Transverse colon (tissue), 4 donors: ENCODE results near the gene RNU6-1. TPM values are rescaled to one million over a fixed set of nuclear protein-coding genes. Genes with fewer than 3 reads are reported as not detected.

Experiments used
- DNase-seq: peaks from one replicate; pipeline ENCODE4 v3.0.0-alpha.2; 2019
- H3K27ac ChIP-seq, 4 donors: fragments of 200-600 bp; sonication (generic); 2 replicates each; pipeline ENCODE4 v1.5.1; 2016 to 2018; ENCODE audit warnings: inconsistent platforms in 4 of 4
- H3K27me3 ChIP-seq: fragments of 200-600 bp; sonication (generic); 2 replicates; pipeline ENCODE4 v1.5.1; 2017; ENCODE audit warnings: inconsistent platforms
- H3K36me3 ChIP-seq, 4 donors: fragments of 200-600 bp; sonication (generic); 2 replicates each; pipeline ENCODE4 v1.5.1; 2017 to 2019; ENCODE audit warnings: inconsistent platforms in 4 of 4
- H3K4me1 ChIP-seq, 4 donors: fragments of 200-600 bp; sonication (generic); 2 replicates each; pipeline ENCODE4 v1.5.1; 2017 to 2020; ENCODE audit warnings: inconsistent platforms in 4 of 4
- H3K4me3 ChIP-seq, 4 donors: fragments of 200-600 bp; sonication (generic); 1 replicate in 1 of 4; 2 replicates in 3 of 4; pipeline versions ENCODE4 v1.5.1 to v1.6.1; 2017 to 2019; ENCODE audit warnings: inconsistent platforms in 4 of 4
- H3K9me3 ChIP-seq, 2 donors: fragments of 200-600 bp; sonication (generic); 2 replicates each; pipeline ENCODE4 v1.5.1; 2017 to 2019; ENCODE audit warnings: inconsistent platforms in 2 of 2
- EP300 ChIP-seq: sonication (generic); formaldehyde crosslinking; IDR thresholded peaks from one replicate; pipeline ENCODE4 v1.6.1; 2017; ENCODE audit warnings: antibody characterized with exemption, low read depth
- POLR2A ChIP-seq: fragments of 450-650 bp; IDR thresholded peaks from one replicate; pipeline ENCODE4 v1.6.1; 2016; ENCODE audit warnings: antibody characterized with exemption, mild to moderate bottlenecking, moderate library complexity
- POLR2AphosphoS5 ChIP-seq, 3 donors: sonication (generic); formaldehyde crosslinking; IDR thresholded peaks; one replicate each; pipeline ENCODE4 v1.6.1; 2016; ENCODE audit warnings: antibody characterized with exemption in 3 of 3
- WGBS, 2 donors: methylation state at CpG; one replicate each; pipeline ENCODE4 v1.1.5; 2018; ENCODE audit warnings: low coverage in 1 of 2; 5-methylcytosine and 5-hydroxymethylcytosine counted together
- in situ Hi-C, 4 donors: fragments of 200-750 bp; cut with MboI; loops; one replicate each; pipeline versions ENCODE4 v1.15.0 to v1.15.1; 2017; ENCODE audit warnings: low sequenced_read_pairs in 3 of 4, low pct_ligation_motif_present in 1 of 4, low pct_unique_long_range_greater_than_20kb in 1 of 4
- intact Hi-C: fragments of 100-400 bp; cut with DNase I; formaldehyde crosslinking; loops from one replicate; pipeline ENCODE4 v1.15.1; 2023; ENCODE audit warnings: low total_unique reads
- total RNA-seq, 4 donors: library from RNA; depleted of rRNA; stranded (reverse); fragments of >200 nt; gene quantifications; one replicate each; pipeline ENCODE4 v1.1.0, GENCODE V29; 2016
- TF ChIP-seq, protein P1 (sequence below), 5 experiments: fragments of 200-600 bp in 3 of 5; fragments of 450-650 bp in 2 of 5; sonication (generic) in 3 of 5; IDR thresholded peaks; 1 replicate in 2 of 5; 2 replicates in 3 of 5; pipeline ENCODE4 v1.5.1; 2016 to 2017; ENCODE audit warnings: antibody characterized with exemption in 5 of 5, inconsistent platforms in 3 of 5, mild to moderate bottlenecking in 2 of 5, moderate library complexity in 1 of 5

RNU6-1 gene
- total RNA-seq, 4 donors from 2014 or later = not detected

DNA sequence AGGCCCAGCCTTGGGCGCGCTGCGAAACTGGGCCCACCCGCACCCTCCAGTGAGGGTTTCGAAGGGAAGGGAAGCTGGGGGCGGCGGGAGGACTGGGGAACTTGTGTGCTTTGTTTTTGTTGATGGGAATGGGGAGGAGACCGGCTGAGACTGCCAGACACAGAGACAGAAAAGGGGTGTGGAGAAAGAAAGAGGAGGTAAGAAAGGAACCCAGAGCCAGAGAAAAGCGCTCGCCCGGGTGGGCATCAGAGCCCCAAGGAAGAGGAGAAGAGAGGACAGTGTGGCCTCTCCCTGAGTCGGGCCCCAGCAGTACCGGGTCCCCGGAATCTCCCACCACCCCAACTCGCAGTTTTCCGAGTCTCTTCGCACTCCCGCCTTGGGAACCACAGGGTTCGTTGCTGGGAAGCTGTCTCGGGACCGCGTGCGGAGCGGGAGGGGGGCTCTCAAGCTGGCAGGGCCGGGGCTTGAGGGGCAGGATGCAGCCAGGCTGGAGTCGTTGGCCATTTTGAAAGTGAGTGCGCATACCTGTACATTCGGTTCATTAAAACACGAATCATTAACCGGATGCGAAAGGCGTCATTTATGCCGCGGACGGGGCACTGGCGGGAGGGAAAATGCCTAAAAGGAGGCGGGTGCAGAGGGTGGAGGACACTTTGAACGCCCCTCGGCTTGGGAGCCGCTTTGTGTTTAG lies 11.4 kb downstream of the RNU6-1 start:
- no peak for TF ChIP-seq POLR2A
- Histone ChIP-seq H3K27me3 (peaks cover 100% of the 10 kb centered on the region), H3K9me3 (no peaks in the 10 kb centered on the region), H3K27ac (no peak overlapping the region), H3K4me1 (peaks cover 16 to 74% (median 57%) of the 10 kb centered on the region in 4 donors), H3K36me3 (no peaks in the 10 kb centered on the region), H3K4me3 (peak overlapping the region in 1 of 4 donors; percentile 30)
- intact Hi-C loops (no loop called here), in situ Hi-C loops (loop anchor here in 1 of 4 donors (25.0 kb wide), 1 partner anchor 891 kb away; no protein-coding TSS in a partner anchor)
- 10% methylated on average over 15 to 40 of the region's 40 CpGs for WGBS, 2 donors
- DNase-seq = no peak

DNA sequence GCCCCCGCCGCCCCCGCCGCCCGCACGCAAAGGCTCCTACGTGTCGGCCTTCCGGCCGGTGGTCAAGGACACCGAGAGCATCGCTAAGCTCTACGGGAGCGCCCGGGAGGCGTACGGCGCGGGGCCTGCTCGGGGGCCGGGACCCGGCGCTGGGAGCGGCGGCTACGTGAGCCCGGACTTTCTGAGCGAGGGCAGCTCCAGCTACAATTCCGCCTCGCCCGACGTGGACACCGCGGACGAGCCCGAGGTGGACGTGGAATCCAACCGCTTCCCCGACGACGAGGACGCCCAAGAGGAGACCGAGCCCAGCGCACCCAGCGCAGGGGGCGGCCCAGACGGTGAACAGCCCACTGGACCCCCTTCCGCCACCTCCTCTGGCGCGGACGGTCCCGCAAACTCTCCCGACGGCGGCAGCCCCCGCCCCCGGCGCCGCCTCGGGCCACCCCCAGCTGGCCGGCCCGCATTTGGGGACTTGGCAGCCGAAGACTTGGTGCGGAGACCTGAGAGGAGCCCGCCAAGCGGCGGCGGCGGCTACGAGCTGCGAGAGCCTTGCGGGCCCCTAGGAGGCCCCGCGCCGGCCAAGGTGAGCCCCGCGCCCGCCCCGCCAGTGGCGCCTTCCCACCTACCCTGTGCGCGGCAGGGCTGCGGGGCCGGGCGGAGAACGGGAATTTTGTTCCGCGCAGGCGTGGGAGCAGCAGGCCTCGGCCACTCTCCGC lies 12.1 kb downstream of the RNU6-1 start:
- DNase-seq = no peak
- peaks cover 100% of the 10 kb centered on the region for H3K27me3 ChIP-seq
- intact Hi-C loops = no loop called here
- no peaks in the 10 kb centered on the region for H3K9me3 ChIP-seq
- in situ Hi-C loops = loop anchor here in 1 of 4 donors (25.0 kb wide), 1 partner anchor 890 kb away; no protein-coding TSS in a partner anchor
- peak overlapping the region in 1 of 4 donors; percentile 30 for H3K4me3 ChIP-seq
- TF ChIP-seq, protein P1, sequence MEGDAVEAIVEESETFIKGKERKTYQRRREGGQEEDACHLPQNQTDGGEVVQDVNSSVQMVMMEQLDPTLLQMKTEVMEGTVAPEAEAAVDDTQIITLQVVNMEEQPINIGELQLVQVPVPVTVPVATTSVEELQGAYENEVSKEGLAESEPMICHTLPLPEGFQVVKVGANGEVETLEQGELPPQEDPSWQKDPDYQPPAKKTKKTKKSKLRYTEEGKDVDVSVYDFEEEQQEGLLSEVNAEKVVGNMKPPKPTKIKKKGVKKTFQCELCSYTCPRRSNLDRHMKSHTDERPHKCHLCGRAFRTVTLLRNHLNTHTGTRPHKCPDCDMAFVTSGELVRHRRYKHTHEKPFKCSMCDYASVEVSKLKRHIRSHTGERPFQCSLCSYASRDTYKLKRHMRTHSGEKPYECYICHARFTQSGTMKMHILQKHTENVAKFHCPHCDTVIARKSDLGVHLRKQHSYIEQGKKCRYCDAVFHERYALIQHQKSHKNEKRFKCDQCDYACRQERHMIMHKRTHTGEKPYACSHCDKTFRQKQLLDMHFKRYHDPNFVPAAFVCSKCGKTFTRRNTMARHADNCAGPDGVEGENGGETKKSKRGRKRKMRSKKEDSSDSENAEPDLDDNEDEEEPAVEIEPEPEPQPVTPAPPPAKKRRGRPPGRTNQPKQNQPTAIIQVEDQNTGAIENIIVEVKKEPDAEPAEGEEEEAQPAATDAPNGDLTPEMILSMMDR (IDR thresholded peaks at IDR 0.05) = no peak
- TF ChIP-seq POLR2A (no peak), POLR2AphosphoS5 (IDR thresholded peaks at IDR 0.05) (no peak), EP300 (no peak)
- WGBS, 2 donors = 4% methylated on average over 64 of the region's 91 CpGs; no CpG with 5 or more reads in 1 of the 2 donors
- H3K4me1 ChIP-seq = peaks cover 15 to 73% (median 56%) of the 10 kb centered on the region in 4 donors
- H3K27ac ChIP-seq = no peak overlapping the region
- no peaks in the 10 kb centered on the region for H3K36me3 ChIP-seq

DNA sequence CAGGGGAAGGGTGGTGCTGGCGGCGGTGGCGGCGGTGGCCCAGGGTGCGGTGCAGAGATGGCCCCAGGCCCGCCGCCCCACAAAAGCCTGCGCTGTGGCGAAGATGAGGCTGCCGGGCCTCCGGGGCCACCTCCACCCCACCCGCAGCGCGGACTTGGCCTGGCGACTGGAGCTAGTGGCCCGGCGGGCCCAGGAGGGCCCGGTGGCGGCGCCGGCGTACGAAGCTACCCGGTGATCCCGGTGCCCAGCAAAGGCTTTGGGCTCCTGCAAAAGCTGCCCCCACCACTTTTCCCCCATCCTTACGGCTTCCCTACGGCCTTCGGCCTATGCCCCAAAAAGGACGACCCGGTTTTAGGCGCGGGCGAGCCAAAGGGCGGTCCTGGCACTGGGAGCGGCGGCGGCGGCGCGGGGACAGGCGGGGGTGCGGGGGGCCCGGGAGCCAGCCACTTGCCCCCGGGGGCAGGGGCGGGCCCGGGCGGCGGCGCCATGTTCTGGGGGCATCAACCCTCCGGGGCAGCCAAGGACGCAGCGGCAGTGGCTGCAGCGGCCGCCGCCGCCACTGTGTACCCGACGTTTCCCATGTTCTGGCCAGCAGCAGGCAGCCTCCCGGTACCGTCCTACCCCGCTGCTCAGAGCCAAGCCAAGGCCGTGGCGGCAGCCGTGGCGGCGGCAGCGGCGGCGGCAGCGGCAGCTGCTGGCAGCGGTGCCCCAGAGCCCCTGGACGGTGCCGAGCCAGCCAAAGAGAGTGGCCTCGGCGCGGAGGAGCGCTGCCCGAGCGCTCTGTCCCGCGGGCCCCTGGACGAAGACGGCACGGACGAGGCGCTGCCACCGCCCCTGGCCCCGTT lies 12.9 kb downstream of the RNU6-1 start:
- peak overlapping the region in 1 of 4 donors; percentile 30 for H3K4me3 ChIP-seq
- whole genome bisulfite sequencing, 2 donors = 17% methylated on average over 43 of the region's 88 CpGs; no CpG with 5 or more reads in 1 of the 2 donors
- no peak for DNase-seq

More for the DNA sequence above, 12.9 kb downstream of the RNU6-1 start:
- no peaks in the 10 kb centered on the region for H3K9me3 ChIP-seq
- TF ChIP-seq, protein P1 (IDR thresholded peaks at IDR 0.05) = no peak
- no peak for TF ChIP-seq POLR2AphosphoS5 (IDR thresholded peaks at IDR 0.05)
- no peak for TF ChIP-seq POLR2A
- no peak for TF ChIP-seq EP300
- H3K4me1 ChIP-seq = peaks cover 15 to 75% (median 56%) of the 10 kb centered on the region in 4 donors
- no peaks in the 10 kb centered on the region for H3K36me3 ChIP-seq
- no peak overlapping the region for H3K27ac ChIP-seq
- in situ Hi-C loops = loop anchor here in 1 of 4 donors (25.0 kb wide), 1 partner anchor 890 kb away; no protein-coding TSS in a partner anchor
- intact Hi-C loops = no loop called here
- peaks cover 100% of the 10 kb centered on the region for H3K27me3 ChIP-seq
